ENCODE measurements around the gene NAA80. TPM values are rescaled to one million over a fixed set of nuclear protein-coding genes. Genes with fewer than 3 reads are reported as not detected.

The NAA80 gene
- total and polyA plus RNA-seq, 2 of the 13 experiments (the other 11 are each of a cell fraction or from before 2014, with no cell fraction given) = 3.4 to 8.7 TPM

GRCh38 chr3:50260027-50260941, 38.9 kb downstream of the NAA80 start (continued):
- no peak for TF ChIP-seq LRRFIP1 (CRISPR knock-in tag; conservative IDR thresholded peaks at IDR 0.05)
- TF ChIP-seq ZNF350 (CRISPR knock-in tag; IDR thresholded peaks at IDR 0.05; ENCODE audit: borderline replicate concordance, low read depth) = peak; percentile 58; the same call in 1 of the 2 replicates
- TF ChIP-seq TRIM24 (CRISPR knock-in tag; IDR thresholded peaks at IDR 0.05) = no peak
- TF ChIP-seq REPIN1 (CRISPR knock-in tag; IDR thresholded peaks at IDR 0.05; ENCODE audit: borderline replicate concordance, low read depth) = peak; percentile 55; the same call in 1 of the 2 replicates
- 0 out of 2 replicates have a peak, but pooled peaks have one; percentile 20 for TF ChIP-seq DNMT1 (CRISPR knock-in tag; IDR thresholded peaks at IDR 0.05)
- TF ChIP-seq NR2F6 (IDR thresholded peaks at IDR 0.05) = peak; percentile 41
- peak; percentile 75 for TF ChIP-seq NR2F6 (CRISPR knock-in tag; IDR thresholded peaks at IDR 0.05)
- peak; percentile 30; the same call in 1 of the 2 replicates for TF ChIP-seq ZNF841 (CRISPR knock-in tag; IDR thresholded peaks at IDR 0.05; ENCODE audit: borderline replicate concordance)
- no peak for TF ChIP-seq GRHL1 (CRISPR knock-in tag; conservative IDR thresholded peaks at IDR 0.05)
- TF ChIP-seq THAP8 (CRISPR knock-in tag; IDR thresholded peaks at IDR 0.05; ENCODE audit: borderline replicate concordance) = peak; percentile 41; the same call in 1 of the 2 replicates
- peak; percentile 69; the same call in 1 of the 3 replicates for TF ChIP-seq MXI1 (IDR thresholded peaks at IDR 0.05; ENCODE audit: borderline replicate concordance, low read depth, low read length)
- TF ChIP-seq SALL1 (CRISPR knock-in tag; IDR thresholded peaks at IDR 0.05) = peak; percentile 69
- TF ChIP-seq ZBTB25 (CRISPR knock-in tag; IDR thresholded peaks at IDR 0.05) = peak; percentile 88; the same call in 1 of the 2 replicates
- peak; percentile 96 for TF ChIP-seq ZNF567 (CRISPR knock-in tag; IDR thresholded peaks at IDR 0.05; ENCODE audit: borderline replicate concordance)
- TF ChIP-seq STAT5B (CRISPR knock-in tag; IDR thresholded peaks at IDR 0.05) = no peak
- TF ChIP-seq KDM2A (CRISPR knock-in tag; IDR thresholded peaks at IDR 0.05; ENCODE audit: borderline replicate concordance, low read depth) = peak; percentile 80
- no peak for TF ChIP-seq FIP1L1 (IDR thresholded peaks at IDR 0.05; ENCODE audit: borderline replicate concordance, insufficient read depth, low read depth, low read length)
- TF ChIP-seq ZC3H4 (CRISPR knock-in tag; IDR thresholded peaks at IDR 0.05; ENCODE audit: borderline replicate concordance) = no peak
- no peak for TF ChIP-seq ZNF782 (CRISPR knock-in tag; IDR thresholded peaks at IDR 0.05; ENCODE audit: borderline replicate concordance)
- TF ChIP-seq U2AF2 (IDR thresholded peaks at IDR 0.05; ENCODE audit: low read depth, low read length) = no peak
